GM13977 (cell line): ENCODE results near the gene ESPNL.

Experiments
- DNase-seq: peaks from one replicate; pipeline ENCODE4 v3.0.0; 2012; ENCODE audit warnings: low spot score
- CTCF ChIP-seq: IDR thresholded peaks from 2 replicates; pipeline ENCODE4 v1.5.1; 2012; ENCODE audit warnings: mild to moderate bottlenecking, control low read depth; ENCODE audit not compliant: insufficient read depth; ENCODE audit errors: extremely low read depth, missing control alignments
- in situ Hi-C: fragments of 300-500 bp; cut with MboI; formaldehyde crosslinking; loops from one replicate; pipeline ENCODE4 v1.12.0; 2022; ENCODE audit warnings: low sequenced_read_pairs, low pct_unique_long_range_greater_than_20kb, mixed read lengths, inconsistent platforms; ENCODE audit not compliant: unreplicated experiment

Gene ESPNL

GRCh38 chr2:238149841-238150572 is 49.9 kb downstream of the ESPNL start:
- in situ Hi-C loops = no loop called here
- TF ChIP-seq CTCF = no peak
- DNase-seq = no peak

- in situ Hi-C loops = no loop called here
- no peak for DNase-seq
These were observed 50.5 kb downstream of the ESPNL start for GRCh38 chr2:238150686-238151085.

GRCh38 chr2:238151205-238151604 is 51.1 kb downstream of the ESPNL start:
- no peak for TF ChIP-seq CTCF
- in situ Hi-C loops = no loop called here
- DNase-seq = no peak

More at GRCh38 chr2:238150686-238151085, 50.5 kb downstream of the ESPNL start:
- no peak for TF ChIP-seq CTCF

GRCh38 chr2:238151628-238152235 is 51.6 kb downstream of the ESPNL start:
- in situ Hi-C loops = no loop called here
- no peak for DNase-seq
- no peak for TF ChIP-seq CTCF

GRCh38 chr2:238152771-238153688 is 52.9 kb downstream of the ESPNL start:
- in situ Hi-C loops = no loop called here
- no peak for DNase-seq
- TF ChIP-seq CTCF = no peak

GRCh38 chr2:238154570-238154969 is 54.4 kb downstream of the ESPNL start:
- no peak for TF ChIP-seq CTCF
- no peak for DNase-seq
- in situ Hi-C loops = no loop called here
